ENCODE measurements around the gene RARG.

DNA sequence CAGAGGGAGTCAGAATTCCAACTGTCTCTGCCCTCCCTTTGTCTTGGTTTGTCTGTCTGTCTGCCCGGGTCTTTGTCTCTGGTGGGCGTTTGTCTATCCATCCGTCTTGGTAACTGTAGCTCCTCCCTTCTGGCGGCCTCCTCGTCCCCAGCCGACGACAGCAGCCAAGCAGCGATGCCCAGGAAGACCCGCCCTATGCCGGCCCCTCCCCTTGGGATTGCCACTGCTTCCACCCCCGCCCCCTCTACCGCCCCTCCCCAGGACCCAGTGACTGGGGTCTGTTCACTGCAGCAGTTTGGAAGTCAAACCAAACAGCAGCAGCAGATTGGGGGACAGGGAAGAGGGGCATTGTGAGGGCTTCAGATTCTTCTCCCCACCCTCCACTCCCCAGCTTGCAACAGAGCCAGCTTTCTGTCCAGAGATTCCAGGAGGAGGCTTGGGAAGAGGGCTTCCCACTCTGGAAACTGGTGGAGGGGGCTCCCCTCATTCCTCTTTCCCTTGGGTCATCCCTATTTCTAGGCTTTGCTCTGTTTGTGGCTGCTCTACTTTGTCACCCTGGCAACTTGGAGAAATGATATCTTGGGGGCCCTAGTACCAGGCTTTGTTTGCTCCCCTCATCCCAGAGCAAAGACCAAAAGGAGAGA is 2.4 kb upstream of the RARG start:
- no peak for TF ChIP-seq EZH2phosphoT487 (IDR thresholded peaks at IDR 0.05; ENCODE audit: borderline replicate concordance, low read length)
- TF ChIP-seq, protein P1, sequence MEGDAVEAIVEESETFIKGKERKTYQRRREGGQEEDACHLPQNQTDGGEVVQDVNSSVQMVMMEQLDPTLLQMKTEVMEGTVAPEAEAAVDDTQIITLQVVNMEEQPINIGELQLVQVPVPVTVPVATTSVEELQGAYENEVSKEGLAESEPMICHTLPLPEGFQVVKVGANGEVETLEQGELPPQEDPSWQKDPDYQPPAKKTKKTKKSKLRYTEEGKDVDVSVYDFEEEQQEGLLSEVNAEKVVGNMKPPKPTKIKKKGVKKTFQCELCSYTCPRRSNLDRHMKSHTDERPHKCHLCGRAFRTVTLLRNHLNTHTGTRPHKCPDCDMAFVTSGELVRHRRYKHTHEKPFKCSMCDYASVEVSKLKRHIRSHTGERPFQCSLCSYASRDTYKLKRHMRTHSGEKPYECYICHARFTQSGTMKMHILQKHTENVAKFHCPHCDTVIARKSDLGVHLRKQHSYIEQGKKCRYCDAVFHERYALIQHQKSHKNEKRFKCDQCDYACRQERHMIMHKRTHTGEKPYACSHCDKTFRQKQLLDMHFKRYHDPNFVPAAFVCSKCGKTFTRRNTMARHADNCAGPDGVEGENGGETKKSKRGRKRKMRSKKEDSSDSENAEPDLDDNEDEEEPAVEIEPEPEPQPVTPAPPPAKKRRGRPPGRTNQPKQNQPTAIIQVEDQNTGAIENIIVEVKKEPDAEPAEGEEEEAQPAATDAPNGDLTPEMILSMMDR (conservative IDR thresholded peaks at IDR 0.05; ENCODE audit: low read depth, low read length): no peak

Measured in PC-3 (cell line).